ENCODE measurements around the gene TMPRSS11A. TPM values are rescaled to one million over a fixed set of nuclear protein-coding genes. Genes with fewer than 3 reads are reported as not detected.

TMPRSS11A gene
- polyA plus RNA-seq, 2 of the 4 experiments (the other 2 are of a cell fraction) = not detected

GRCh38 chr4:67861513-67861912 lies 101.8 kb downstream of the TMPRSS11A start:
- FAIRE-seq = no peak
- WGBS (ENCODE audit: missing lambda C conversion rate) = 19% methylated on average over 6 of the region's 6 CpGs
- no peak for ATAC-seq

More at GRCh38 chr4:67861513-67861912, 101.8 kb downstream of the TMPRSS11A start:
- Histone ChIP-seq H3K4me1 (no peaks in the 10 kb centered on the region), H3K4me3 (no peak overlapping the region), H3K4me2 (no peak overlapping the region), H3K9me3 (no peaks in the 10 kb centered on the region), H3K27ac (no peak overlapping the region)
- POLR2A ChIA-PET = no interaction called here
- no peak for TF ChIP-seq ZC3H11A (IDR thresholded peaks at IDR 0.05)
- TF ChIP-seq KDM5A (IDR thresholded peaks at IDR 0.05) = no peak
- TF ChIP-seq HOXB5 (CRISPR knock-in tag; IDR thresholded peaks at IDR 0.05) = no peak
- TF ChIP-seq ELK1 (IDR thresholded peaks at IDR 0.05; ENCODE audit: low read depth, low read length) = no peak
- no peak for TF ChIP-seq USF2 (IDR thresholded peaks at IDR 0.05)
- TF ChIP-seq JUNB (IDR thresholded peaks at IDR 0.05) = no peak
- no peak for TF ChIP-seq MYC (IDR thresholded peaks at IDR 0.05; ENCODE audit: borderline replicate concordance, low read length)
- no peak for TF ChIP-seq EP300 (IDR thresholded peaks at IDR 0.05)
- no peak for TF ChIP-seq ATOH8 (CRISPR knock-in tag; IDR thresholded peaks at IDR 0.05; ENCODE audit: low read depth)
- TF ChIP-seq FOSB (CRISPR knock-in tag; IDR thresholded peaks at IDR 0.05) = no peak
- TF ChIP-seq TP53 (CRISPR knock-in tag; IDR thresholded peaks at IDR 0.05) = no peak
- TF ChIP-seq FOSL2 (IDR thresholded peaks at IDR 0.05) = no peak
- TF ChIP-seq FOSL2 (CRISPR knock-in tag; IDR thresholded peaks at IDR 0.05) = no peak
- no peak for TF ChIP-seq PHF8 (IDR thresholded peaks at IDR 0.05; ENCODE audit: borderline replicate concordance, low read depth)
- TF ChIP-seq ZFP36 (IDR thresholded peaks at IDR 0.05; ENCODE audit: borderline replicate concordance, partially characterized antibody) = no peak
- CTCF ChIA-PET = no interaction called here
- DNase-seq (ENCODE audit: low read depth in 1 of 2, low spot score in 1 of 2) = no peak

Small RNAs within 50 kb of the gene (small RNA-seq; reads per million reads assigned to genes)
- 0 to 9.0 (median 0) reads per million in 6 experiments for gene RNU6-95P

Other genes starting within 250 kb of the TMPRSS11A start
- not detected in 2 replicates for gene GNRHR, start 209.1 kb downstream of the TMPRSS11A start, polyA plus RNA-seq (2011; rRNA removed)
- gene GNRHR, start 209.1 kb downstream of the TMPRSS11A start, polyA plus RNA-seq (2017; fragmentation: RNase III; extraction: RNeasy Plus Mini Kit Qiagen cat#74134 plus additional on column Dnase treatment) = not detected in 3 replicates
- gene TMPRSS11D, start 79.5 kb downstream of the TMPRSS11A start, polyA plus RNA-seq (2011; rRNA removed) = not detected in 2 replicates
- gene TMPRSS11D, start 79.5 kb downstream of the TMPRSS11A start, polyA plus RNA-seq (2017; fragmentation: RNase III; extraction: RNeasy Plus Mini Kit Qiagen cat#74134 plus additional on column Dnase treatment) = not detected in 3 replicates
- not detected in 2 replicates for gene TMPRSS11F, start 166.4 kb upstream of the TMPRSS11A start, polyA plus RNA-seq (2011; rRNA removed)
- gene TMPRSS11F, start 166.4 kb upstream of the TMPRSS11A start, polyA plus RNA-seq (2017; fragmentation: RNase III; extraction: RNeasy Plus Mini Kit Qiagen cat#74134 plus additional on column Dnase treatment) = not detected in 3 replicates

Data from A549 (cell line).